Fibroblast of lung (primary cell): Measurements from ENCODE around the gene TAAR9.

Experiments
- CTCF ChIP-seq, 2 donors: IDR thresholded peaks in 1 of 2; conservative IDR thresholded peaks in 1 of 2; 1 replicate in 1 of 2; 2 replicates in 1 of 2; pipeline ENCODE4 v1.5.1; 2011 to 2012; ENCODE audit warnings: low read length in 2 of 2, control low read depth in 1 of 2, inconsistent platforms in 1 of 2, low read depth in 1 of 2, mild to moderate bottlenecking in 1 of 2
- EZH2 ChIP-seq: IDR thresholded peaks from 2 replicates; pipeline ENCODE4 v1.5.1; 2012; ENCODE audit warnings: low read length, control low read depth, mild to moderate bottlenecking; ENCODE audit errors: missing control alignments

- TF ChIP-seq CTCF (conservative IDR thresholded peaks at IDR 0.05 in 1 of 2, IDR thresholded peaks at IDR 0.05 in 1 of 2; ENCODE audit: low read depth in 1 of 2, low read length in 2 of 2) (no peak), EZH2 (no peak)
Observed at GRCh38 chr6:132495604-132496079, 42.4 kb upstream of the TAAR9 start.
